Activated CD4-positive, alpha-beta T cell treated with anti-CD3 and anti-CD28 coated beads for 36 hours (primary cell): ENCODE data around the gene CCL1. TPM values are rescaled to one million over a fixed set of nuclear protein-coding genes. Genes with fewer than 3 reads are reported as not detected.

ENCODE experiments used
- ATAC-seq: fragments of 200-7000 bp; cut with Tn5 transposase; one replicate; pipeline ENCODE4 v1.10.0; 2021; ENCODE audit warnings: mild to moderate bottlenecking, moderate library complexity
- CTCF ChIA-PET: fragments of 350-600 bp; sonication (Branson Sonifier 250); formaldehyde crosslinking; loops from one replicate; lab custom pipeline; 2021; ENCODE audit warnings: antibody characterized with exemption; lab: Charles Lee
- POLR2A ChIA-PET: fragments of 350-600 bp; sonication (Branson Sonifier 250); formaldehyde crosslinking; loops from one replicate; lab custom pipeline; 2021; ENCODE audit warnings: antibody characterized with exemption, inconsistent platforms; lab: Charles Lee
- DNase-seq: peaks from one replicate; pipeline ENCODE4 v3.0.0-alpha.2; 2020
- H3K27ac Mint-ChIP-seq: one replicate; pipeline ENCODE4 v1.8.0; 2021; ENCODE audit warnings: mixed read lengths
- H3K27me3 Mint-ChIP-seq: one replicate; pipeline ENCODE4 v1.8.0; 2021; ENCODE audit warnings: mixed read lengths
- H3K36me3 Mint-ChIP-seq: one replicate; pipeline ENCODE4 v1.8.0; 2021; ENCODE audit warnings: low read depth, mixed read lengths
- H3K4me1 Mint-ChIP-seq: one replicate; pipeline ENCODE4 v1.8.0; 2021; ENCODE audit warnings: mixed read lengths
- H3K4me3 Mint-ChIP-seq: one replicate; pipeline ENCODE4 v1.8.0; 2021; ENCODE audit warnings: mild to moderate bottlenecking, moderate library complexity, mixed read lengths
- H3K9me3 Mint-ChIP-seq: one replicate; pipeline ENCODE4 v1.8.0; 2021; ENCODE audit warnings: low read depth, mixed read lengths
- intact Hi-C, 2 experiments: fragments of 100-400 bp; cut with DNase I in 1 of 2; cut with micrococcal nuclease in 1 of 2; formaldehyde crosslinking; loops; one replicate each; pipeline versions ENCODE4 v1.14.2 to v1.15.1; 2022 to 2024; cut with DNase I, micrococcal nuclease
- total RNA-seq, 2 experiments: library from RNA; stranded (reverse); gene quantifications; one replicate each; pipeline ENCODE4 v1.2.3, GENCODE V29; 2021

Gene CCL1
- total RNA-seq, 2 experiments from 2014 or later: 0.32 TPM; not detected in 1

- Mint-ChIP-seq H3K27ac (no peak overlapping the region), H3K4me1 (peaks cover 9% of the 10 kb centered on the region), H3K9me3 (no peaks in the 10 kb centered on the region), H3K36me3 (no peaks in the 10 kb centered on the region), H3K27me3 (peaks cover 18% of the 10 kb centered on the region), H3K4me3 (no peak overlapping the region)
- intact Hi-C loops: loop anchor here (1.0 kb wide), 3 partner anchors 160 to 581 kb away; no protein-coding TSS in a partner anchor
- POLR2A ChIA-PET: interaction anchor here (1.2 kb wide), 1 partner anchor 160 kb away, joined by 3 read pairs; no protein-coding TSS in a partner anchor
- no peak for DNase-seq
- CTCF ChIA-PET: interaction anchor here (0.7 to 8.6 kb wide), 44 partner anchors 8 to 582 kb away, joined by 3 to 225 read pairs (median 5); partner anchors contain the start of genes CCL11 and CCL8
- no peak for ATAC-seq
Measured at GRCh38 chr17:34360601-34361270, 2.3 kb downstream of the CCL1 start.

DNA sequence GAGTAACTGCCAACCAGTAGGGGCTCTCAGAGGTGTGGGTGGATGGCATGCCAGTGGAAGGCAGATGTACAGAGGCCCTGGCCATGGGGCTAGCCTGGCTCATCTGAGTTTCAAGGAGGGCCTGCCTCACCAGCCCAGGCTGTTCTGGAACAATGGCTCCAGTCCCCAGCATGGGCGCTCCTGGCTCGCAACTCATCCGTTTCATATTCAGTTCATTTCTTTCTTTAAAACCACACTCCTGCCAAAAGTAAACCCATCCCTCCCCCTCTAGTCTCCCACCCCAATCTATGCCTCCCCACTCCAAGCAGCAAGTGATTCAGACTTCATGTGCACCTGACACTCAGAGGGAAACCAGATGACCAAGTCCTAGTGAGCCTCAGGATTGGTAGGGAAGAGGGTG lies 4.4 kb downstream of the CCL1 start:
- intact Hi-C loops: no loop called here
- no peak overlapping the region for H3K27ac Mint-ChIP-seq
- peaks cover 3% of the 10 kb centered on the region for H3K9me3 Mint-ChIP-seq
- H3K36me3 Mint-ChIP-seq: no peaks in the 10 kb centered on the region
- peaks cover 2% of the 10 kb centered on the region for H3K4me1 Mint-ChIP-seq
- ATAC-seq (no peak), DNase-seq (no peak)
- CTCF ChIA-PET: interaction anchor here (1.0 to 8.6 kb wide), 4 partner anchors 19 to 194 kb away, joined by 3 to 225 read pairs (median 16); no protein-coding TSS in a partner anchor
- H3K27me3 Mint-ChIP-seq: peaks cover 8% of the 10 kb centered on the region
- POLR2A ChIA-PET: no interaction called here
- no peak overlapping the region for H3K4me3 Mint-ChIP-seq

DNA sequence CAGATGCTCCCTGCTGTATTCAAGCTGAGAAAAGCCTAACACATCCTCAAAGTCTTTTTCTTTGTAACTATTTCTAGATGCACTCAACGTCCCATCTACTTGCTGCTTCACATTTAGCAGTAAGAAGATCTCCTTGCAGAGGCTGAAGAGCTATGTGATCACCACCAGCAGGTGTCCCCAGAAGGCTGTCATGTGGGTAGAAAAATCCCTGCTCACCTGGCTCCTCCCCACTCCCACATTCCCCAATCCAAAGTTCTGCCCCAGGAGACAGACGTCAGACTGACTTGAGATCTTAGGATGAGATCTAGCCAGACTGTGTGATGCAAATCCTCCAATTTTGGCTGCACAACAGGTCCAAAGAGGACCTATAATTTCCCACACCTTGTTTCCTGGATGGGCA lies 5.6 kb downstream of the CCL1 start:
- Mint-ChIP-seq H3K9me3 (peaks cover 4% of the 10 kb centered on the region), H3K4me3 (no peak overlapping the region), H3K36me3 (no peaks in the 10 kb centered on the region), H3K27ac (no peak overlapping the region), H3K27me3 (peaks cover 7% of the 10 kb centered on the region), H3K4me1 (peaks cover 2% of the 10 kb centered on the region)
- CTCF ChIA-PET: interaction anchor here (8.6 kb wide), 1 partner anchor 155 kb away, joined by 225 read pairs; no protein-coding TSS in a partner anchor
- DNase-seq (no peak), ATAC-seq (no peak)
- intact Hi-C loops: no loop called here
- POLR2A ChIA-PET: no interaction called here

GRCh38 chr17:34356194-34356593 lies 6.8 kb downstream of the CCL1 start, which contains the start of gene CCL13:
Gene CCL13, plus strand, starts transcription at chr17:34356480. Its CDS starts 47 bp downstream, at chr17:34356527.
- Mint-ChIP-seq H3K27ac (no peak within 1 kb of the TSS), H3K27me3 (peaks cover 13% of the 10 kb centered on the region), H3K4me3 (no peak within 1 kb of the TSS), H3K9me3 (peaks cover 4% of the 10 kb centered on the region), H3K36me3 (no peaks in the 10 kb centered on the region), H3K4me1 (peaks cover 2% of the 10 kb centered on the region)
- no peak for ATAC-seq
- intact Hi-C loops: no loop called here
- ChIA-PET POLR2A (no interaction called here), CTCF (interaction anchor here (0.7 to 2.0 kb wide), 3 partner anchors 12 to 160 kb away, joined by 3 to 8 read pairs (median 6); no protein-coding TSS in a partner anchor)
- DNase-seq: no peak

- ChIA-PET CTCF (interaction anchor here (0.7 to 1.9 kb wide), 7 partner anchors 10 to 182 kb away, joined by 3 to 13 read pairs (median 5); no protein-coding TSS in a partner anchor), POLR2A (no interaction called here)
- Mint-ChIP-seq H3K36me3 (no peaks in the 10 kb centered on the region), H3K27ac (no peak overlapping the region), H3K4me3 (no peak overlapping the region), H3K9me3 (peaks cover 4% of the 10 kb centered on the region), H3K27me3 (peaks cover 13% of the 10 kb centered on the region), H3K4me1 (no peaks in the 10 kb centered on the region)
- ATAC-seq (no peak), DNase-seq (no peak)
- intact Hi-C loops: no loop called here
Measured at GRCh38 chr17:34354637-34355036, 8.4 kb downstream of the CCL1 start.

GRCh38 chr17:34352191-34352590 lies 10.8 kb downstream of the CCL1 start:
- ATAC-seq (no peak), DNase-seq (no peak)
- intact Hi-C loops: no loop called here
- Mint-ChIP-seq H3K36me3 (no peaks in the 10 kb centered on the region), H3K27me3 (peaks cover 14% of the 10 kb centered on the region), H3K4me3 (no peak overlapping the region), H3K27ac (no peak overlapping the region), H3K9me3 (peaks cover 4% of the 10 kb centered on the region), H3K4me1 (no peaks in the 10 kb centered on the region)
- ChIA-PET POLR2A (no interaction called here), CTCF (interaction anchor here (0.5 to 2.3 kb wide), 2 partner anchors 9 to 67 kb away, joined by 3 to 11 read pairs; no protein-coding TSS in a partner anchor)

DNA sequence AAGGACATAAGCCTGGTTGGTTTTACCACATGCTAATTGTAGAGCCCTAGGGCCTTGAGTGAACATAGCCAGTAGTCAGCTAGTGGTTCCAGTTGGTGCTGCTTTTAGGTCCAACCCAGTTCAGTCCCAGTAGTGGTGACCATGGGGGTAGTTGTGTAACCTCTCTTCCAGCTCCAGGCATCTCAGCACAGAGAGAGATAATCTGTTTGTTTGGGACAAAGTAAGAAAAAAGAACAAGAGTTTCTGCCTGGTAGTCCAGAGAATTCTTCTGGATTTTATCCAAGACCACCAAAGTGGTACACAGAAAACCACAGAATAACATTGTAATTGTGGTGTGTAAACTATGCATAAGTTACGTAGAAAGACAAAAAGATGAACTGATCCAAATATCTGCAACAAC lies 11.9 kb downstream of the CCL1 start:
- H3K4me1 Mint-ChIP-seq: no peaks in the 10 kb centered on the region
- H3K9me3 Mint-ChIP-seq: peaks cover 4% of the 10 kb centered on the region
- CTCF ChIA-PET: no interaction called here
- ATAC-seq: no peak
- no peak overlapping the region for H3K4me3 Mint-ChIP-seq
- intact Hi-C loops: no loop called here
- no peak overlapping the region for H3K27ac Mint-ChIP-seq
- no peak for DNase-seq
- H3K27me3 Mint-ChIP-seq: peaks cover 16% of the 10 kb centered on the region
- H3K36me3 Mint-ChIP-seq: no peaks in the 10 kb centered on the region
- POLR2A ChIA-PET: no interaction called here

DNA sequence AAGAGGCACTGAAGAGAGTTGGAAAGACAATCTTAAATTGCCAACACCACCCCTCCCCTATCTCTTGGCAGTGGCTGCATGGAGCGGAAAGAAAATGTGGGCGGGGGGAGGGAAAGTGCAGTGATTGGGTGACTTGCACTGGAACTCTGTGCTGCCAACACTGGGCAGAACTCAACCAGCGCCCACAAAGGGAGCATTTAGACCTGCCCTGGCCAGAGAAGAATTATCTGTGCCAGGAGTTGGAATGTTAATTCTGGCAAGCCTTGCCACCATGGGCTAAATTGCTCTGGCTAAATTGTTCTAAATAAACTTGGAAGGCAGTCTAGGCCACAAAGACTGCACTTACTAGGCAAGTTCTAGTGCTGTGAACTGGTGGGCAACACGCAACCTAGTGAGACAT lies 13.3 kb downstream of the CCL1 start:
- intact Hi-C loops: no loop called here
- H3K4me1 Mint-ChIP-seq: no peaks in the 10 kb centered on the region
- no peak overlapping the region for H3K4me3 Mint-ChIP-seq
- H3K27me3 Mint-ChIP-seq: peaks cover 19% of the 10 kb centered on the region
- ChIA-PET POLR2A (interaction anchor here (0.7 kb wide), 1 partner anchor 213 kb away, joined by 3 read pairs; no protein-coding TSS in a partner anchor), CTCF (interaction anchor here (1.5 kb wide), 1 partner anchor 11 kb away, joined by 4 read pairs; no protein-coding TSS in a partner anchor)
- DNase-seq: no peak
- H3K9me3 Mint-ChIP-seq: peaks cover 4% of the 10 kb centered on the region
- ATAC-seq: no peak
- no peak overlapping the region for H3K27ac Mint-ChIP-seq
- H3K36me3 Mint-ChIP-seq: no peaks in the 10 kb centered on the region

DNA sequence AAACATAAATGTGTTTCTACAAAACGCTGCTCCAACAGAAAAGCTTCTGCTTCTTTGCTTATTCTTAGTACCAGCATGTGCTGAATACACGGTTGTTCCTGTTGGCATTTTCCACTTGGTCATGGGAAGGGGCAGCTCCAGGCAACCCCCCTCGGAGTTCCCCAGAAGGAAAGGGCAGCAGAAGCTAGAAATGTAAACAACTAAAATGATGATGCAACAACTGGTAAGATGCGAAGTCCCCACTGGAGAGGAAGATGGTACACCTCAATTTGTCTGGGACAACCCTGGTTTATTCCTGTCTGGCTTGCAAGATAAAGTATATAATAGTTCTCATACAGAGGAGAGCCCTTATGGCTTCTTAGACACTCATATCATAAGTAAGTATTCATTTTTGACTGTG lies 16.0 kb downstream of the CCL1 start:
- Mint-ChIP-seq H3K9me3 (no peaks in the 10 kb centered on the region), H3K27ac (no peak overlapping the region), H3K4me3 (no peak overlapping the region), H3K36me3 (no peaks in the 10 kb centered on the region), H3K27me3 (peaks cover 29% of the 10 kb centered on the region), H3K4me1 (no peaks in the 10 kb centered on the region)
- intact Hi-C loops: no loop called here
- ChIA-PET POLR2A (no interaction called here), CTCF (interaction anchor here (1.0 kb wide), 1 partner anchor 14 kb away, joined by 3 read pairs; no protein-coding TSS in a partner anchor)
- no peak for DNase-seq
- ATAC-seq: no peak

GRCh38 chr17:34341916-34342315 lies 21.1 kb downstream of the CCL1 start:
- Mint-ChIP-seq H3K36me3 (no peaks in the 10 kb centered on the region), H3K4me3 (no peak overlapping the region), H3K9me3 (no peaks in the 10 kb centered on the region), H3K4me1 (no peaks in the 10 kb centered on the region), H3K27ac (no peak overlapping the region), H3K27me3 (peaks cover 39% of the 10 kb centered on the region)
- ATAC-seq (no peak), DNase-seq (no peak)
- intact Hi-C loops: no loop called here
- ChIA-PET POLR2A (no interaction called here), CTCF (interaction anchor here (1.3 kb wide), 1 partner anchor 20 kb away, joined by 4 read pairs; no protein-coding TSS in a partner anchor)

DNA sequence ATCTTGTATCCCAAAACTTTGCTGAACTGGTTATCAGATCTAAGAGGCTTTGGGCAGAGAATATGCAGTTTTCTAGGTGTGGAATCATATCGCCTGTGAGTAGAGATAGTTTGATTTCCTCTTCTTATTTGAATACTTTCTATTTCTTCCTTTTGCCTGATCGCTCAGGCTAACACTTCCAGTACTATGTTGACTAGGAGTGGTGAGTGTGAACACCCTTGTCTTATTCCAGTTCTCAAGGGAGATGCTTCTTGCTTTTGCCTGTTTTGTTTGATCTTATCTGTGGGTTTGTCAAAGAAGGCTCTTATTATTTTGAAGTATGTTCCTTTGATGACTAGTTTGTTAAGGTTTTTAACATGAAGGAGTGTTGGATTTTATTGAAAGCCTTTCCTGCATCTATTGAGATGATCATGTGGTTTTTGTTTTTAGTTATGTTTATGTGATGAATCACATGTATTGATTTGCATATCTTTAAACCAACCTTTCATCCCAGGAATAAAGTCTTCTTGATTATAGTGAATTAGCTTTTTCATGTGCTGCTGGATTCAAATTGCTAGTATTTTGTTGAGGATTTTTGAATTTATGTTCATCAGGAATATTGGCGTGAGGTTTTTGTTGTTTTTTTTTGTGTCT lies 23.8 kb downstream of the CCL1 start:
- Mint-ChIP-seq H3K27me3 (peaks cover 36% of the 10 kb centered on the region), H3K36me3 (no peaks in the 10 kb centered on the region), H3K9me3 (peaks cover 2% of the 10 kb centered on the region), H3K4me1 (no peaks in the 10 kb centered on the region), H3K27ac (no peak overlapping the region), H3K4me3 (no peak overlapping the region)
- ChIA-PET CTCF (interaction anchor here (0.6 to 0.7 kb wide), 2 partner anchors 648 to 980 kb away, joined by 3 read pairs; no protein-coding TSS in a partner anchor), POLR2A (no interaction called here)
- DNase-seq (no peak), ATAC-seq (no peak)
- intact Hi-C loops: no loop called here
